Measurements from ENCODE around the gene JTB.

The JTB gene

GRCh38 chr1:153958111-153958960 lies 19.1 kb downstream of the JTB start, which contains the start of gene CRTC2:
CRTC2 (minus strand) TSS chr1:153958612; CDS start chr1:153958497, 115 bp downstream.
- in situ Hi-C loops (cut with MboI; ENCODE audit: low sequenced_read_pairs), result no loop called here

GRCh38 chr1:153957744-153958110 lies 19.7 kb downstream of the JTB start:
- in situ Hi-C loops (cut with MboI; ENCODE audit: low sequenced_read_pairs), result no loop called here

- in situ Hi-C loops (cut with MboI; ENCODE audit: low sequenced_read_pairs), result no loop called here
Observed at GRCh38 chr1:153956997-153957715, 20.3 kb downstream of the JTB start.

- in situ Hi-C loops (cut with MboI; ENCODE audit: low sequenced_read_pairs), result no loop called here
Observed at GRCh38 chr1:153954826-153955225, 22.6 kb downstream of the JTB start.

- in situ Hi-C loops (cut with MboI; ENCODE audit: low sequenced_read_pairs), result no loop called here
Observed at GRCh38 chr1:153953859-153954365, 23.6 kb downstream of the JTB start.

GRCh38 chr1:153951801-153952200 lies 25.7 kb downstream of the JTB start:
- in situ Hi-C loops (cut with MboI; ENCODE audit: low sequenced_read_pairs), result no loop called here

GRCh38 chr1:153951183-153951582 lies 26.3 kb downstream of the JTB start:
- in situ Hi-C loops (cut with MboI; ENCODE audit: low sequenced_read_pairs), result no loop called here

GRCh38 chr1:153946622-153947241 lies 30.7 kb downstream of the JTB start, which contains the start of gene DENND4B:
DENND4B (minus strand) TSS chr1:153946718; CDS start chr1:153944374, 2,344 bp downstream.
- in situ Hi-C loops (cut with MboI; ENCODE audit: low sequenced_read_pairs), result no loop called here

- in situ Hi-C loops (cut with MboI; ENCODE audit: low sequenced_read_pairs), result no loop called here
Observed at GRCh38 chr1:153945795-153946621, 31.5 kb downstream of the JTB start.

- in situ Hi-C loops (cut with MboI; ENCODE audit: low sequenced_read_pairs), result no loop called here
Observed at GRCh38 chr1:153945131-153945794, 32.2 kb downstream of the JTB start.

GRCh38 chr1:153944827-153945117 lies 32.7 kb downstream of the JTB start:
- in situ Hi-C loops (cut with MboI; ENCODE audit: low sequenced_read_pairs), result no loop called here

- in situ Hi-C loops (cut with MboI; ENCODE audit: low sequenced_read_pairs), result no loop called here
Observed at GRCh38 chr1:153944005-153944826, 33.3 kb downstream of the JTB start.

- in situ Hi-C loops (cut with MboI; ENCODE audit: low sequenced_read_pairs), result no loop called here
Observed at GRCh38 chr1:153942766-153943549, 34.5 kb downstream of the JTB start.

- in situ Hi-C loops (cut with MboI; ENCODE audit: low sequenced_read_pairs), result no loop called here
Observed at GRCh38 chr1:153941826-153942725, 35.4 kb downstream of the JTB start.

GRCh38 chr1:153940756-153941155 lies 36.7 kb downstream of the JTB start:
- in situ Hi-C loops (cut with MboI; ENCODE audit: low sequenced_read_pairs), result no loop called here

- in situ Hi-C loops (cut with MboI; ENCODE audit: low sequenced_read_pairs), result no loop called here
Observed at GRCh38 chr1:153939476-153939875, 38.0 kb downstream of the JTB start.

- in situ Hi-C loops (cut with MboI; ENCODE audit: low sequenced_read_pairs), result no loop called here
Observed at GRCh38 chr1:153938996-153939395, 38.5 kb downstream of the JTB start.

GRCh38 chr1:153937331-153937730 lies 40.1 kb downstream of the JTB start:
- in situ Hi-C loops (cut with MboI; ENCODE audit: low sequenced_read_pairs), result no loop called here

All from HL-60/S4 treated with phorbol 12-myristate 13-acetate at 8.2 ng/mL for 4 days and 3 days (cell line).